Endothelial cell of umbilical vein (primary cell): ENCODE results near the gene LCE6A. TPM values are rescaled to one million over a fixed set of nuclear protein-coding genes. Genes with fewer than 3 reads are reported as not detected.

Experiments
- BruUV-seq: library from RNA; stranded (reverse); fragments of 400-500 nt; replicated peaks from 2 replicates; lab custom pipeline; 2021; lab: Mats Ljungman, UMichigan
- CTCF ChIA-PET: fragments of 300-600, 350-600 bp; sonication (Branson Sonifier 250); formaldehyde crosslinking; loops from one replicate; lab custom pipeline; 2021; ENCODE audit warnings: antibody characterized with exemption, inconsistent platforms; lab: Charles Lee
- POLR2A ChIA-PET: fragments of 300-600, 350-600 bp; sonication (Branson Sonifier 250); formaldehyde crosslinking; loops from one replicate; lab custom pipeline; 2021; ENCODE audit warnings: antibody characterized with exemption, inconsistent platforms; lab: Charles Lee
- DNase-seq: peaks from one replicate; pipeline ENCODE4 v3.0.0-alpha.2; 2011; ENCODE audit warnings: low read depth, low spot score
- FAIRE-seq: peaks from 2 replicates; lab custom pipeline; 2011; peaks lifted over from hg19 to GRCh38; lab: Jason Lieb, UNC
- H2AFZ ChIP-seq: 2 replicates; pipeline ENCODE4 v1.6.0; 2012; ENCODE audit warnings: low read depth, low read length, control low read depth, inconsistent platforms
- H3K27ac ChIP-seq: 2 replicates; pipeline ENCODE4 v1.5.1; 2011; ENCODE audit warnings: low read depth, mild to moderate bottlenecking, control low read depth, low read length, moderate library complexity; ENCODE audit not compliant: insufficient read depth
- H3K27me3 ChIP-seq, 2 experiments: 2 replicates each; pipeline versions ENCODE4 v1.6.0 to v1.6.1; 2011; ENCODE audit warnings: low read length in 2 of 2, mixed read lengths in 1 of 2; ENCODE audit not compliant: control insufficient read depth in 2 of 2, insufficient read depth in 2 of 2
- H3K36me3 ChIP-seq, 2 experiments: 2 replicates in 1 of 2; 3 replicates in 1 of 2; pipeline ENCODE4 v1.5.1; 2011; ENCODE audit warnings: low read length in 2 of 2, mild to moderate bottlenecking in 1 of 2, moderate library complexity in 1 of 2; ENCODE audit not compliant: control insufficient read depth in 2 of 2, insufficient read depth in 2 of 2; ENCODE audit errors: extremely low read depth in 1 of 2
- H3K4me1 ChIP-seq: 3 replicates; pipeline ENCODE4 v1.5.1; 2011; ENCODE audit warnings: mild to moderate bottlenecking, low read length; ENCODE audit not compliant: control insufficient read depth, insufficient read depth; ENCODE audit errors: extremely low read depth
- H3K4me2 ChIP-seq: 2 replicates; pipeline ENCODE4 v1.6.1; 2011; ENCODE audit warnings: low read length, control low read depth, mixed read lengths; ENCODE audit not compliant: insufficient read depth
- H3K4me3 ChIP-seq, 3 experiments: fragments of 200-600 bp in 1 of 3; sonication (generic), shearing (Covaris generic) in 1 of 3; replicated peaks in 1 of 3; 2 replicates each; pipeline ENCODE4 v1.5.1; 2011 to 2016; ENCODE audit warnings: control low read depth in 3 of 3, low read length in 3 of 3, mild to moderate bottlenecking in 2 of 3, inconsistent platforms in 1 of 3, low read depth in 1 of 3, moderate library complexity in 1 of 3; ENCODE audit not compliant: insufficient read depth in 1 of 3
- H3K79me2 ChIP-seq: 2 replicates; pipeline ENCODE4 v1.6.0; 2012; ENCODE audit warnings: low read length, inconsistent platforms; ENCODE audit not compliant: control insufficient read depth, insufficient read depth
- H3K9ac ChIP-seq: replicated peaks from 2 replicates; pipeline ENCODE3; 2011; ENCODE audit warnings: low read length, control low read depth; ENCODE audit not compliant: insufficient read depth; ENCODE audit errors: extremely low read depth
- H3K9me1 ChIP-seq: replicated peaks from 3 replicates; pipeline ENCODE4 v1.6.0; 2011; ENCODE audit warnings: mild to moderate bottlenecking, low read length; ENCODE audit not compliant: control insufficient read depth, insufficient read depth; ENCODE audit errors: extremely low read depth
- H3K9me3 ChIP-seq: replicated peaks from 2 replicates; pipeline ENCODE4 v1.5.1; 2012; ENCODE audit warnings: low read length, inconsistent platforms; ENCODE audit not compliant: control insufficient read depth, insufficient read depth
- H4K20me1 ChIP-seq: replicated peaks from 2 replicates; pipeline ENCODE3; 2011; ENCODE audit warnings: mild to moderate bottlenecking, low read length; ENCODE audit not compliant: control insufficient read depth, insufficient read depth; ENCODE audit errors: extremely low read depth
- EZH2 ChIP-seq: IDR thresholded peaks from 2 replicates; pipeline ENCODE4 v1.6.1; 2012; ENCODE audit warnings: borderline replicate concordance, low read depth, mild to moderate bottlenecking, moderate library complexity, low read length, inconsistent platforms; ENCODE audit not compliant: severe bottlenecking
- FOS ChIP-seq: IDR thresholded peaks from 2 replicates; pipeline ENCODE4 v1.6.1; 2011; ENCODE audit warnings: mild to moderate bottlenecking, low read length, moderate library complexity, borderline replicate concordance; ENCODE audit not compliant: insufficient read depth
- GATA2 ChIP-seq: IDR thresholded peaks from 2 replicates; pipeline ENCODE4 v1.7.0; 2011; ENCODE audit warnings: low read depth, mild to moderate bottlenecking, moderate library complexity, mixed read lengths, low read length; ENCODE audit not compliant: insufficient read length, insufficient read depth
- JUN ChIP-seq: IDR thresholded peaks from 2 replicates; pipeline ENCODE4 v1.6.1; 2011; ENCODE audit warnings: borderline replicate concordance, low read depth; ENCODE audit not compliant: insufficient read length, insufficient read depth
- MAX ChIP-seq: IDR thresholded peaks from 2 replicates; pipeline ENCODE4 v1.6.1; 2011; ENCODE audit not compliant: insufficient read depth, insufficient read length
- MYC ChIP-seq: IDR thresholded peaks from one replicate; pipeline ENCODE4 v1.6.1; 2011; ENCODE audit warnings: mild to moderate bottlenecking, low read depth, low read length
- POLR2A ChIP-seq: IDR thresholded peaks from 2 replicates; pipeline ENCODE4 v1.6.1; 2012; ENCODE audit warnings: low read depth, mild to moderate bottlenecking, control low read depth, low read length
- POLR2AphosphoS5 ChIP-seq: IDR thresholded peaks from 2 replicates; pipeline ENCODE4 v1.6.1; 2012; ENCODE audit warnings: low read depth, mild to moderate bottlenecking, control low read depth, low read length, moderate library complexity; ENCODE audit not compliant: insufficient read depth
- dilution Hi-C: fragments of 300-500 bp; cut with MboI; formaldehyde crosslinking; loops from one replicate; pipeline ENCODE4 v1.15.0; 2019; ENCODE audit warnings: low sequenced_read_pairs; ENCODE audit not compliant: extremely low pct_ligation_motif_present
- intact Hi-C: fragments of 100-400 bp; cut with micrococcal nuclease; formaldehyde crosslinking; loops from one replicate; pipeline ENCODE4 v1.10.0; 2022
- polyA plus RNA-seq, 4 experiments: library from polyadenylated mRNA; depleted of rRNA in 3 of 4; stranded (reverse) in 3 of 4; unstranded in 1 of 4; fragments of >200 nt; gene quantifications; 2 replicates each; pipeline versions ENCODE4 v1.2.1 to v1.2.3, GENCODE V29; 2011 to 2012; ENCODE audit warnings: missing spikeins in 1 of 4
- total RNA-seq: library from RNA; stranded (reverse); gene quantifications from 2 replicates; pipeline ENCODE4 v1.2.3, GENCODE V29; 2021
- TF ChIP-seq, protein P1 (sequence below), 2 donors: IDR thresholded peaks; 1 replicate in 1 of 2; 2 replicates in 1 of 2; pipeline ENCODE4 v1.5.1; 2011; ENCODE audit warnings: low read length in 2 of 2, mild to moderate bottlenecking in 2 of 2, moderate library complexity in 2 of 2, control low read depth in 1 of 2, inconsistent platforms in 1 of 2, low read depth in 1 of 2; ENCODE audit not compliant: insufficient read depth in 1 of 2; ENCODE audit errors: extremely low read depth in 1 of 2

Gene LCE6A
- total and polyA plus RNA-seq, 2 donors (not counting 3 experiments of a cell fraction or from before 2014, with no cell fraction given): not detected

DNA sequence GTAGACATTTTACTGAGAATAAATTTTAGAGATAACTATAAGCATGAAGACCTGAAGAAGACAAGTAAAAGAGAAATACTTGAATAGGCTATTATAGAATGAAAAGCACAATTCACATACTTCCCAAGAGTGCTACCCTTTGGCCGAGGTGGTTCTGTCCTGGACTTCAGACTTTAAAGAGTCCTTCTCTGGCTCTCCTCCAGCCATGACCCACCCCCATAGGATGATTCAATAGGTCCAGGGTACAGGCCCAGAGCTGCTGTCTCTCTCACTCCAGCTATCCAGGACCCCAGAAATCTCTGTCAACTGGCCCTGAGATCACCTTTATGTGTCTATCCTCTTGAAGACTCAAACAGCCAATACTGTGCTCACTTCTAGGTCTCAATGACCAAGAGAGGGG, 34.2 kb downstream of the LCE6A start:
- Histone ChIP-seq H3K79me2 (no peaks in the 10 kb centered on the region), H3K27me3 (no peaks in the 10 kb centered on the region), H4K20me1 (no peaks in the 10 kb centered on the region), H3K9ac (no peak overlapping the region), H3K9me1 (no peaks in the 10 kb centered on the region), H3K4me3 (no peak overlapping the region), H3K9me3 (no peaks in the 10 kb centered on the region), H3K4me2 (no peak overlapping the region), H3K36me3 (no peaks in the 10 kb centered on the region), H3K4me1 (no peaks in the 10 kb centered on the region), H2AFZ (no peak overlapping the region), H3K27ac (no peak overlapping the region)
- FAIRE-seq (no peak), DNase-seq (no peak)
- TF ChIP-seq POLR2A: no peak
- TF ChIP-seq JUN: no peak
- no peak for TF ChIP-seq MYC
- TF ChIP-seq MAX: no peak
- no peak for TF ChIP-seq EZH2
- TF ChIP-seq FOS: no peak
- no peak for TF ChIP-seq POLR2AphosphoS5
- no peak for TF ChIP-seq GATA2
- TF ChIP-seq, protein P1, sequence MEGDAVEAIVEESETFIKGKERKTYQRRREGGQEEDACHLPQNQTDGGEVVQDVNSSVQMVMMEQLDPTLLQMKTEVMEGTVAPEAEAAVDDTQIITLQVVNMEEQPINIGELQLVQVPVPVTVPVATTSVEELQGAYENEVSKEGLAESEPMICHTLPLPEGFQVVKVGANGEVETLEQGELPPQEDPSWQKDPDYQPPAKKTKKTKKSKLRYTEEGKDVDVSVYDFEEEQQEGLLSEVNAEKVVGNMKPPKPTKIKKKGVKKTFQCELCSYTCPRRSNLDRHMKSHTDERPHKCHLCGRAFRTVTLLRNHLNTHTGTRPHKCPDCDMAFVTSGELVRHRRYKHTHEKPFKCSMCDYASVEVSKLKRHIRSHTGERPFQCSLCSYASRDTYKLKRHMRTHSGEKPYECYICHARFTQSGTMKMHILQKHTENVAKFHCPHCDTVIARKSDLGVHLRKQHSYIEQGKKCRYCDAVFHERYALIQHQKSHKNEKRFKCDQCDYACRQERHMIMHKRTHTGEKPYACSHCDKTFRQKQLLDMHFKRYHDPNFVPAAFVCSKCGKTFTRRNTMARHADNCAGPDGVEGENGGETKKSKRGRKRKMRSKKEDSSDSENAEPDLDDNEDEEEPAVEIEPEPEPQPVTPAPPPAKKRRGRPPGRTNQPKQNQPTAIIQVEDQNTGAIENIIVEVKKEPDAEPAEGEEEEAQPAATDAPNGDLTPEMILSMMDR (IDR thresholded peaks at IDR 0.05; ENCODE audit: extremely low read depth in 1 of 2, insufficient read depth in 1 of 2, low read depth in 1 of 2, low read length in 2 of 2): no peak
- intact Hi-C loops: no loop called here
- ChIA-PET CTCF (interaction anchor here (1.5 kb wide), 1 partner anchor 316 kb away, joined by 6 read pairs; no protein-coding TSS in a partner anchor), POLR2A (no interaction called here)
- dilution Hi-C loops: no loop called here
- no TSS peak for BruUV-seq
